Activated CD4-positive, alpha-beta memory T cell treated with anti-CD3 and anti-CD28 coated beads for 36 hours (primary cell): ENCODE results near the gene TRMT1. TPM values are rescaled to one million over a fixed set of nuclear protein-coding genes. Genes with fewer than 3 reads are reported as not detected.
"Not testable (repeated sequence)": the region's sequence is repeated elsewhere in the genome, so short reads cannot be mapped to it uniquely, and the experiment has no call there.

Source experiments
- CTCF ChIA-PET: fragments of 350-600 bp; sonication (Branson Sonifier 250); formaldehyde crosslinking; loops from one replicate; lab custom pipeline; 2021; ENCODE audit warnings: antibody characterized with exemption, inconsistent platforms; lab: Charles Lee
- POLR2A ChIA-PET: fragments of 350-600 bp; sonication (Branson Sonifier 250); formaldehyde crosslinking; loops from one replicate; lab custom pipeline; 2021; ENCODE audit warnings: antibody characterized with exemption; lab: Charles Lee
- DNase-seq: peaks from one replicate; pipeline ENCODE4 v3.0.0-alpha.2; 2020
- H3K27ac Mint-ChIP-seq: one replicate; pipeline ENCODE4 v1.8.0; 2021; ENCODE audit warnings: mixed read lengths
- H3K27me3 Mint-ChIP-seq: one replicate; pipeline ENCODE4 v1.8.0; 2021; ENCODE audit warnings: mixed read lengths
- H3K36me3 Mint-ChIP-seq: one replicate; pipeline ENCODE4 v1.8.0; 2021; ENCODE audit warnings: mixed read lengths
- H3K4me1 Mint-ChIP-seq: one replicate; pipeline ENCODE4 v1.8.0; 2021; ENCODE audit warnings: low read depth, mixed read lengths
- H3K4me3 Mint-ChIP-seq: one replicate; pipeline ENCODE4 v1.8.0; 2021; ENCODE audit warnings: mild to moderate bottlenecking, mixed read lengths
- H3K9me3 Mint-ChIP-seq: one replicate; pipeline ENCODE4 v1.8.0; 2021; ENCODE audit warnings: mixed read lengths
- intact Hi-C: fragments of 100-400 bp; cut with micrococcal nuclease; formaldehyde crosslinking; loops from one replicate; pipeline ENCODE4 v1.15.1; 2023
- total RNA-seq, 2 experiments: library from RNA; stranded (reverse); gene quantifications; one replicate each; pipeline ENCODE4 v1.2.3, GENCODE V29; 2021

TRMT1 gene
- total RNA-seq, 2 experiments from 2014 or later: 59.2 to 61.3 TPM

DNA sequence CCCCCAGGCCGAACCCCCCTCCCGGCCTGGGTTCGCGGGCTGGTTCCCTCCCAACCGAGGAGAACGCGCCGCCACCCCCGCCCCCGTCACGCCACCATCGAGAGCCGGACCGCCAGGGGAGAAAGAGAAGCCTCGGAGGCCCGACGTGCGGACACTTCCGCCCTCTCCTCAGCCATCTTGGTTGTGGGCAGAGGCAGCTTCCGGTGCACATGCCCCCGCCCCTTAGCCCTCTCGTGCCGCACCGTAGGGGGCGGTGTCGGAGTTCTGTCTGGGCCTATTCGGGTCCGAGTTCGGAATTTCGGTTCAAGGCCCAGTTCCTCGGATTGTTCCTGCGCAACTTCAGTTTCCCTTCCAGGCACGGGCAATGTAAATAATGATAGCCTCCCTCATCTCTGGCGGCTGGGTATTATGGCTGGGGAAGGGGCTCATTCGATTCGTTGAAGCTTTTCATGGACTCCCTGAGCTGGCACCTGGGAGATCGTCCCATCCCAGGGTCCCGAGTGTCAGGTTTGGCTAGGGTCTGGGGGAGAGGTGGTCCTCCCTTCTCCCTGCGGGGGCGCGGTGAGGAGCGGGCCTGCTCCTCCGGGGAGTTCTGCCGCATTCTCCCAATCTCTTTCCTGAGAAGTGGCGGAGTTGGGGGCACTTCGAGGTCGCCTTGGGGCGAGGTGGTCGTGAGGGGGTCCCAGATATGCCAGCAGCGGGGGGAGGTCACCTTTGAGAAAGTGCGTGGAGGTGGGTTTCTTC is 33.8 kb upstream of the TRMT1 start, which contains the start of the genes IER2 and STX10:
IER2 (plus strand) TSS at position 225 of the 744 bp plus-strand sequence. CDS start 2,776 bp downstream, outside the sequence.
STX10 (minus strand) TSS at position 189 of the 744 bp plus-strand sequence. CDS start 202 bp downstream, outside the sequence.
- ChIA-PET CTCF (interaction anchor here (0.6 to 2.1 kb wide), 10 partner anchors 13 to 86 kb away, joined by 4 to 12 read pairs (median 6); partner anchors contain the start of gene NACC1), POLR2A (interaction anchor here (0.7 to 1.6 kb wide), 8 partner anchors 13 to 51 kb away, joined by 3 to 10 read pairs (median 4); partner anchors contain the start of gene NACC1)
- Mint-ChIP-seq H3K36me3 (peaks cover 37% of the 10 kb centered on the region), H3K27ac (peak within 1 kb of the TSS; percentile 97), H3K27me3 (peaks cover 3% of the 10 kb centered on the region), H3K4me3 (peak within 1 kb of the TSS; percentile 99), H3K9me3 (no peaks in the 10 kb centered on the region), H3K4me1 (peaks cover 23% of the 10 kb centered on the region)
- DNase-seq: peak; percentile 96
- intact Hi-C loops: loop anchor here (5.0 kb wide), 2 partner anchors 213 to 358 kb away; partner anchors contain the start of genes CALR and JUNB

DNA sequence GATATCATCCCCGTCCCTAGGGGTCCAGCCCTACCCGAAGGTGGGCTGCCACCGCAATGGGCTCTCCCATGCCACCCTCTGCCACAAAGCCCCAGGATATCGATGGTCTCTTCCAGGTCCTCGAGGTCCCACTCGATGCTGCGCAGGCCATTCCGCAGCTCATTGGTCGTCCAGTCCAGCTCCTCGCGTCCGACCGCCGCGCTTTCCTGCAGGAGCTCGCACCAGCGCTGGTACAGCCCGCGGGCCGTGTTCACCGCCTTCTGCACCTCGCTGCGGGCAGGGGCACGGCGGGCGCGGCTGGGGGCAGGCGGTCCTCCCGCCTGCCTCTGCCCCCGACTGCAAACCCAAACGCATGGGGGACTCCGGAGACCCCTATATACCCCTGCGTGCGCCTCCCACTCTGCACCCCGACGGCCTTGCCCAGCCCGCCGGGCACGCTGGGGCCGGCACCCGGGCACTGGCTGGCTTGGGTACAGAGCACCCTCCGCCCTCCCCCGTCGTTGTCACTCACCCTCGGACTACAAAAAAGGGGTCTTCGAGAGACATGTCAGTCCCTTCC is 33.2 kb upstream of the TRMT1 start:
- Mint-ChIP-seq H3K27me3 (peaks cover 3% of the 10 kb centered on the region), H3K4me1 (peaks cover 19% of the 10 kb centered on the region), H3K36me3 (peaks cover 31% of the 10 kb centered on the region), H3K4me3 (peak overlapping the region; percentile 99), H3K9me3 (no peaks in the 10 kb centered on the region), H3K27ac (peak overlapping the region; percentile 97)
- POLR2A ChIA-PET: interaction anchor here (0.6 to 1.6 kb wide), 6 partner anchors 12 to 45 kb away, joined by 3 to 10 read pairs (median 4); partner anchors contain the start of gene NACC1
- intact Hi-C loops: loop anchor here (5.0 kb wide), 2 partner anchors 212 to 357 kb away; partner anchors contain the start of genes CALR and JUNB
- CTCF ChIA-PET: interaction anchor here (0.8 to 2.1 kb wide), 10 partner anchors 14 to 50 kb away, joined by 3 to 12 read pairs (median 6); partner anchors contain the start of gene NACC1
- DNase-seq: peak; percentile 53

DNA sequence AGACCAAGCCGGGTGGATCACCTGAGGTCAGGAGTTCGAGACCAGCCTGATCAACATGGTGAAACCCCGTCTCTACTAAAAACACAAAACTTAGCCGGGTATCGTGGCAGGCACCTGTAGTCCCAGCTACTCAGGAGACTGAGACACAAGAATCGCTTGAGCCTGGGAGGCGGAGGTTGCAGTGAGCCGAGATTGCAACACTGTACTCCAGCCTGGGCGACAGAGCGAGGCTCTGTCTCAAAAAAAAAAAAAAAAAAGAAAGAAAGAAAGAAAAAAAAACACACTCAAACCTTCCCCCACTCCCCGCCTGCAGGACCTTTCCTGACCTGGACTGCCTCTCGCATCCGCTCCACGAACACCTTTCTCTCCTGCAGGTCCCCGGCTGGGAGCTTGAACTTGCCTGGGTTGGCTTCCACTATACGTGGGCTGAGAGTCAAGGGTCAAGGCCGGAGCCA is 32.7 kb upstream of the TRMT1 start:
- H3K27ac Mint-ChIP-seq: peak overlapping the region; percentile 68
- H3K27me3 Mint-ChIP-seq, intact Hi-C loops, DNase-seq, H3K9me3 Mint-ChIP-seq: not testable (repeated sequence)
- H3K36me3 Mint-ChIP-seq: peaks cover 26% of the 10 kb centered on the region
- H3K4me1 Mint-ChIP-seq: peaks cover 19% of the 10 kb centered on the region
- H3K4me3 Mint-ChIP-seq: peak overlapping the region; percentile 99
- CTCF ChIA-PET: interaction anchor here (0.8 to 2.1 kb wide), 5 partner anchors 17 to 50 kb away, joined by 3 to 12 read pairs (median 7); partner anchors contain the start of gene NACC1
- POLR2A ChIA-PET: interaction anchor here (0.6 to 1.6 kb wide), 3 partner anchors 13 to 46 kb away, joined by 3 to 10 read pairs (median 3); no protein-coding TSS in a partner anchor

DNA sequence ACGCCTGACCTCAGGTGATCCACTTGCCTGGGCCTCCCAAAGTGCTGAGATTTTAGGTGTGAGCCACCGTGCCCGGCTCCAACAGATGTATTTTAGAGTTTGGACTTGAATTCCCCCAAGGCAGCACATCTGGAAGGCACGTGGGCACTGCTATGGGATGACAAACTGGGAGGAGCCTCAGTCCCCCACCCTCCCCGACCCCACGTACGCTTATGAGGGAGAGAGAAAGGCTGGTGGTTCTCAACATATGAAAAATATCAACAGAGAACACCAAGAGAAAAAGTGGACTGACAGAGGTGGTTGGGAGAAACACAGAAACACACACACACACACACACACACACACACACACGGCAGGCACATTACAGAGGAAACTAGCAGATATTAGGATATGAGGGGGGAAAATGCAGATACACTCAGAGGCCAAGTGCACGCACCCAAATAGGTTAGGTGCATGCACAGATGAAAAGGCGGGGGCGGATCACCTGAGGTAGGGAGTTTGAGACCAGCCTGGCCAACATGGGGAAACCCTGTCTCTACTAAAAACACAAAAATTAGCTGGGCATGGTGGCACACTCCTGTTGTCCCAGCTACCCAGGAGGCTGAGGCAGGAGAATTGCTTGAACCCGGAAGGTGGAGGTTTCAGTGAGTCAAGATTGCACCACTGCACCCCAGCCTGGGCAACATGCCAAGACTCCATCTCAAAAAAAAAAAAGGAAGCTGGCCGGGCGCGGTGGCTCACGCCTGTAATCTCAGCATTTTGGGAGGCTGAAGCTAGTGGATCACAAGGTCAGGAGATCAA is 30.4 kb upstream of the TRMT1 start:
- no peak overlapping the region for H3K4me3 Mint-ChIP-seq
- POLR2A ChIA-PET: interaction anchor here (0.6 to 1.3 kb wide), 3 partner anchors 11 to 31 kb away, joined by 3 to 10 read pairs (median 4); no protein-coding TSS in a partner anchor

DNA sequence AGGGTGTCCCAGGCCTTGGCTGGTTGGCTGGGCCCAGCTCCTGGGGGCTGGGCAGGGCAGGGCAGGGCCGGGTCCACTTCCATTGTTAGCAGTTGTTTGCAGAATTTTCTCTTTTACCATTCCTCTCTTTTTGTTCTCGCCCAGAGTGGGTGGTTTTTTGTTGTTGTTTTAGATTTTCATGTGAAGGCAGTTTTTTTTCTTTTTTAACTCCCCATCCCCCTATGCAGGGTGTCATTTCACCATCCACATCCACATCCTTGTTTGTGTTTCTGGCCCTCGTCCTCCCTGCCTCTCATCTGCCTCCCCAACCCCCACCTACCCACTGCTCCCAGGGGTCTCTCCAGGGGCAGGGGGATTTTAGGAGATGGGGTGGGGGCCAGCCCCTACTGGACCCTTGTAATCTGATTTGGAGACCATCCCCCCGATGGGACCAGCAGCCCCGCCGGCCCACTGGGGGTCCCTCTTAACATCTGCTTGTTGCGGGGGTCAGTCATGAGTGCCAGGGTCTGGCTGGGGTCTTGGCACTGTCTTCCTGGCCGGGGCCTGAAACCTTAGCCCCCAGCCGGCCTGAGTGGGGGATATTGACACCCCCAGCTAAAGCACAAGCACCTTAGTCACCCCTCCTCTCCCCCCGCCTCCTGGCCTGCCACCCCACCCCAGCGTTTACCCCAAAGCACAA is 23.2 kb upstream of the TRMT1 start:
- no peak for DNase-seq
- POLR2A ChIA-PET: interaction anchor here (1.0 kb wide), 1 partner anchor 9 kb away, joined by 3 read pairs; no protein-coding TSS in a partner anchor
- CTCF ChIA-PET: no interaction called here
- peaks cover 24% of the 10 kb centered on the region for H3K36me3 Mint-ChIP-seq
- no peaks in the 10 kb centered on the region for H3K9me3 Mint-ChIP-seq
- intact Hi-C loops: no loop called here
- H3K4me3 Mint-ChIP-seq: no peak overlapping the region
- H3K27me3 Mint-ChIP-seq: no peaks in the 10 kb centered on the region
- peak overlapping the region; percentile 18 for H3K27ac Mint-ChIP-seq
- no peaks in the 10 kb centered on the region for H3K4me1 Mint-ChIP-seq

More for the DNA sequence above, 30.4 kb upstream of the TRMT1 start:
- H3K27me3 Mint-ChIP-seq: no peaks in the 10 kb centered on the region
- peaks cover 16% of the 10 kb centered on the region for H3K4me1 Mint-ChIP-seq
- intact Hi-C loops: no loop called here
- CTCF ChIA-PET: interaction anchor here (1.3 to 1.4 kb wide), 2 partner anchors 11 to 48 kb away, joined by 3 to 4 read pairs; no protein-coding TSS in a partner anchor
- DNase-seq: no peak
- peaks cover 11% of the 10 kb centered on the region for H3K36me3 Mint-ChIP-seq
- H3K27ac Mint-ChIP-seq: no peak overlapping the region
- no peaks in the 10 kb centered on the region for H3K9me3 Mint-ChIP-seq

DNA sequence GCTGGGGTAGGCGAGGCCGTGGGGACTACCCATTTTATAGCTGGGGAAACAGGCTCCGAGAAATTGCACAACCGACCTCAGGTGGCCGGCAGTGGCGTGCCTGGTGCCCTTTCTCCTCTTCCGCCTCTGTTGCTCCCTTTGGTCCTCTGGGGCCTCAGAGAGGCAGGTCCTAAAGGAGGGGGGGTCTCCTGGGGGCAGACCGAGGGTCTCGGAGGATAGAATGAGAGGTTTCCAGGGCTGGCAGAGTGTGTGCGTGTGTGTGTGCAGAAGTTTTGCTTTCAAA is 22.3 kb upstream of the TRMT1 start:
- CTCF ChIA-PET: no interaction called here
- intact Hi-C loops: no loop called here
- no peaks in the 10 kb centered on the region for H3K27me3 Mint-ChIP-seq
- H3K27ac Mint-ChIP-seq: no peak overlapping the region
- H3K4me1 Mint-ChIP-seq: peaks cover 5% of the 10 kb centered on the region
- no peak overlapping the region for H3K4me3 Mint-ChIP-seq
- peaks cover 24% of the 10 kb centered on the region for H3K36me3 Mint-ChIP-seq
- H3K9me3 Mint-ChIP-seq: no peaks in the 10 kb centered on the region
- no peak for DNase-seq
- POLR2A ChIA-PET: no interaction called here

DNA sequence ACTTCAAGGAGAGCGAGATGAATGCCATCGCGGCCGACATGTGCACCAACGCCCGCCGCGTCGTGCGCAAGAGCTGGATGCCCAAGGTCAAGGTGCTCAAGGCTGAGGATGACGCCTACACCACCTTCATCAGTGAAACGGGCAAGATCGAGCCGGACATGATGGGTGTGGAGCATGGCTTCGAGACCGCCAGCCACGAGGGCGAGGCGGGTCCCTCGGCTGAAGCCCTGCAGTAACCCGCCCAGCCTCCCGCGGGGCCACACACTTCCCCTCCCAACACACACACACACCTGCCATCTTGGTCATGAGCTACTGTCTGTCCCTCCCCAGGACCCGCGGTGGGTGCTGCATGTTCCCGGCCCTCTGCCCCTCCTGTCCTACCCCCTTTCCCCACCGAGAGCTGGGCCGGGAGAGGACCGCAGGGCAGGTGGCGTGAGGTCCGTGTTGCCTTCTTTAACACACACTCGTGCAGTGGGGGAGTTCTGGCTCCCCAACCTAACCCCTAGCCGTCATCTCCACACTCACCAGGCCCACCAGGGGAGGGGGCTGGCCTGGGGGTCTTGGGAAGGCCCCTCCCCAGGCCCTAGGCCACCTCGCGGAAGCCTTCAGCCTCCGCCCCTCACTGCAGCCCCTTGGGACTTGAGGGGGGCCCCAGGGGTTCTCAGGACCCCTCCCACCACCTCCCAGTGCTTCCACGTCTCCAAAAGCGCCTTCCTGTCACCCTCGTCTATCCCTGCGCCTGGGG is 21.8 kb upstream of the TRMT1 start:
- H3K9me3 Mint-ChIP-seq: no peaks in the 10 kb centered on the region
- H3K36me3 Mint-ChIP-seq: peaks cover 24% of the 10 kb centered on the region
- no peaks in the 10 kb centered on the region for H3K27me3 Mint-ChIP-seq
- H3K27ac Mint-ChIP-seq: no peak overlapping the region
- CTCF ChIA-PET: no interaction called here
- intact Hi-C loops: no loop called here
- H3K4me3 Mint-ChIP-seq: no peak overlapping the region
- no peak for DNase-seq
- H3K4me1 Mint-ChIP-seq: peaks cover 10% of the 10 kb centered on the region
- POLR2A ChIA-PET: no interaction called here

DNA sequence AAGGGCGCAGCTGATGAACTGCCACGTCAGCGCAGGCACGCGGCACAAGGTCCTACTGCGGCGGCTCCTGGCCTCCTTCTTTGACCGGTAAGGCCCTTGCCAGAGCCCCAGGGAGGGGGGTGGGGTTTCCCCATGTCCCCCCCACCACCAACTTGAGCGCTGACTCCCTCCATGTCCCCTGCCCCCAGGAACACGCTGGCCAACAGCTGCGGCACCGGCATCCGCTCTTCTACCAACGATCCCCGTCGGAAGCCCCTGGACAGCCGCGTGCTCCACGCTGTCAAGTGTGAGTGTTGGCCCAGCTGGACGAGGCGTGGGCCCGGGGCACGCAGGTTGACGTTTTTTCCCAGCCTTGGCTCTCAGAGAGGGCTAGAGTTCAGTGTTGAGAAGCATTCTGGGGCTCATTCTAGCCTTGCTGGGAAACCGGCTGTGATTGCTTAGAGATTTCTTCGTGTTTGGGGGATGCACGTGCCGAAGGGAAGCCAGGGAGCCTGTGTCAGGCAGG is 20.8 kb upstream of the TRMT1 start:
- Mint-ChIP-seq H3K4me3 (no peak overlapping the region), H3K27me3 (no peaks in the 10 kb centered on the region), H3K36me3 (peaks cover 27% of the 10 kb centered on the region), H3K9me3 (no peaks in the 10 kb centered on the region), H3K27ac (no peak overlapping the region), H3K4me1 (peaks cover 20% of the 10 kb centered on the region)
- no peak for DNase-seq
- ChIA-PET CTCF (interaction anchor here (1.4 kb wide), 1 partner anchor 9 kb away, joined by 3 read pairs; no protein-coding TSS in a partner anchor), POLR2A (interaction anchor here (1.0 kb wide), 1 partner anchor 10 kb away, joined by 5 read pairs; no protein-coding TSS in a partner anchor)
- intact Hi-C loops: no loop called here

DNA sequence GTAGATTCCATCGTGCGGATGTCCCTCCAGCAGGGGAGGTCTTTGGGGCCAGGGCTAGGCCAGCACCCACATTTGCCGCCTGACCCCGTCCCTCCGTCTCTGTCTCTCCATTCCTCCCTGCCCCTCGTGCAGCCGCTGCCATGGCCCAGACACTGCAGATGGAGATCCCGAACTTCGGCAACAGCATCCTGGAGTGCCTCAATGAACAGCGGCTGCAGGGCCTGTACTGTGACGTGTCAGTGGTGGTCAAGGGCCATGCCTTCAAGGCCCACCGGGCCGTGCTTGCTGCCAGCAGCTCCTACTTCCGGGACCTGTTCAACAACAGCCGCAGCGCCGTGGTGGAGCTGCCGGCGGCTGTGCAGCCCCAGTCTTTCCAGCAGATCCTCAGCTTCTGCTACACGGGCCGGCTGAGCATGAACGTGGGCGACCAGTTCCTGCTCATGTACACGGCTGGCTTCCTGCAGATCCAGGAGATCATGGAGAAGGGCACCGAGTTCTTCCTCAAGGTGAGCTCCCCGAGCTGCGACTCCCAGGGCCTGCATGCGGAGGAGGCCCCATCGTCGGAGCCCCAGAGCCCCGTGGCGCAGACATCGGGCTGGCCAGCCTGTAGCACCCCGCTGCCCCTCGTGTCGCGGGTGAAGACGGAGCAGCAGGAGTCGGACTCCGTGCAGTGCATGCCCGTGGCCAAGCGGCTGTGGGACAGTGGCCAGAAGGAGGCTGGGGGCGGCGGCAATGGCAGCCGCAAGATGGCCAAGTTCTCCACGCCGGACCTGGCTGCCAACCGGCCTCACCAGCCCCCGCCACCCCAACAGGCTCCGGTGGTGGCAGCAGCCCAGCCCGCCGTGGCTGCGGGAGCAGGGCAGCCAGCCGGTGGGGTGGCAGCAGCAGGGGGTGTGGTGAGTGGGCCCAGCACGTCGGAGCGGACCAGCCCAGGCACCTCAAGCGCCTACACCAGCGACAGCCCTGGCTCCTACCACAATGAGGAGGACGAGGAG is 18.8 kb upstream of the TRMT1 start:
- Mint-ChIP-seq H3K9me3 (no peaks in the 10 kb centered on the region), H3K4me1 (peaks cover 35% of the 10 kb centered on the region), H3K27me3 (no peaks in the 10 kb centered on the region), H3K27ac (no peak overlapping the region), H3K4me3 (no peak overlapping the region), H3K36me3 (peaks cover 29% of the 10 kb centered on the region)
- CTCF ChIA-PET: interaction anchor here (1.4 to 1.6 kb wide), 2 partner anchors 11 to 31 kb away, joined by 3 read pairs; no protein-coding TSS in a partner anchor
- intact Hi-C loops: no loop called here
- POLR2A ChIA-PET: interaction anchor here (1.0 to 1.1 kb wide), 2 partner anchors 11 to 17 kb away, joined by 3 to 10 read pairs; no protein-coding TSS in a partner anchor
- no peak for DNase-seq
